ENCODE data around the gene MEGF6. TPM values are rescaled to one million over a fixed set of nuclear protein-coding genes. Genes with fewer than 3 reads are reported as not detected.

MEGF6 gene
- total RNA-seq, 2 experiments from 2014 or later, result 2.0 to 2.5 TPM

DNA sequence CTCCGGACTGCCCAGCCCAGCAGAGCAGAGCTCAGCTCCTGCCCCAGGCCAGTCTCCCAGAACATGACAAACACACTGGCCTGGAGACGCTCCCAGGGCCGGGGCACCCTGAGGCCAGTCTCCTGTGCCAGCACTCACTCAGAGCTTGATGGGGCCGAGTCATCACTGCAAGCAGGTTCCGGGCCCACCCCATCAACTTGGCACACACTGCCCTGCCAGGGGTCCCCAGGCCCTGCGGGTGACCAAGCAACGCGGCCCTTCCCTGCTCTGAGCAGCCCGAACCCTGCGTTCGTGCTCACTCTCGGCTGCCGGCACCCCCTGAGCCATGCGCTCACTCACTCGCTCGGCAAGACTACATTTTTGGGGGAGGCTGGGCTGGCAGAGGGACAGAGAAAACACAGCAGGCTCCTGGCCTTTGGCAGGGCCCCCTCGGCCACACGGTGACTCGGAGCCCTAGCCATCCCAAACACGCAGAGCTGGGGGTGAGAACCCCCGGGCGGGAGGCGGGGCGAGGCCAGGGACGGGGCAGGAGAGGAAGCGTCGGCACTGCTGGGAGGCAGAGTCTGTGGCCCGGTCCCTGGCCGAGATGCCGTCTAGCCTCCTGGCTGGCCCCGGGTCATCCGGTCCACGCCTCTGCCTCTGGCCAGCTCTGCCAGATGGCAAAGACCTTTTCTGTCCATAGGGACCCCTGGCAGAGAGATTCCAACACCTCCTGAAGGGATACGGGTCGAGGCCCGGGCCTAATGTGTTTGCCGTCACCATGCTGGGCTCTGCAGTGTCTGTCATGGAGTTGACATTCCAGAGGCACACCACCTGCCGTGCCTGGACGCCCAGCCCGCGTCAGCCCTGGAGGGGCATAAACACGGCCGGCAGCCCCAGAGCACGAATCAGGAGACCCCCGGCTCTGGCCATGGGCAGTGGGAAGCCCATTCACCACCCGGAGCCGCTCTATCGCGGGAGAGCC lies 68.0 kb downstream of the MEGF6 start:
- POLR2A ChIA-PET, result interaction anchor here (0.7 kb wide), 1 partner anchor 9 kb away, joined by 3 read pairs; no protein-coding TSS in a partner anchor
- TF ChIP-seq, protein P1, sequence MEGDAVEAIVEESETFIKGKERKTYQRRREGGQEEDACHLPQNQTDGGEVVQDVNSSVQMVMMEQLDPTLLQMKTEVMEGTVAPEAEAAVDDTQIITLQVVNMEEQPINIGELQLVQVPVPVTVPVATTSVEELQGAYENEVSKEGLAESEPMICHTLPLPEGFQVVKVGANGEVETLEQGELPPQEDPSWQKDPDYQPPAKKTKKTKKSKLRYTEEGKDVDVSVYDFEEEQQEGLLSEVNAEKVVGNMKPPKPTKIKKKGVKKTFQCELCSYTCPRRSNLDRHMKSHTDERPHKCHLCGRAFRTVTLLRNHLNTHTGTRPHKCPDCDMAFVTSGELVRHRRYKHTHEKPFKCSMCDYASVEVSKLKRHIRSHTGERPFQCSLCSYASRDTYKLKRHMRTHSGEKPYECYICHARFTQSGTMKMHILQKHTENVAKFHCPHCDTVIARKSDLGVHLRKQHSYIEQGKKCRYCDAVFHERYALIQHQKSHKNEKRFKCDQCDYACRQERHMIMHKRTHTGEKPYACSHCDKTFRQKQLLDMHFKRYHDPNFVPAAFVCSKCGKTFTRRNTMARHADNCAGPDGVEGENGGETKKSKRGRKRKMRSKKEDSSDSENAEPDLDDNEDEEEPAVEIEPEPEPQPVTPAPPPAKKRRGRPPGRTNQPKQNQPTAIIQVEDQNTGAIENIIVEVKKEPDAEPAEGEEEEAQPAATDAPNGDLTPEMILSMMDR (IDR thresholded peaks at IDR 0.05), result no peak

DNA sequence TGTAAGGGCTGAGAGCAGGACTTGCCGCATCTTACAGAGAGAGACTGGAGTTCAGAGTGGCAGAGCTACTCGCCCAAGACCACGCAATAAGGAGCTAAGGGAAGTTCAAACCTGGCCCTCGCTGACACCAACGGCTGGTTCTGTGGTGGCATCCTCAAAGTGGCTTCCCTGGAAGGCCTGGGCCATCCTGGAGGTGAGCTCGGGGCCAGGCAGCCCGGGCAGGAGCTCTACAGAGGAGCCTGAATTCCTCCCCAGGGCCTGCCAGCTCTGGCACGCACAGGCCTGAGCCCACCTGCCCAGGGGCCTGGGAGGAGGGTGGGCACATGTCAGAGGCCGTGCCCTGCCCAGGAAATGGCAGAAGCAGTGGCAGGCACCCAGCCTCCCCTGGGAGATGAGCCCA lies 68.6 kb downstream of the MEGF6 start:
- H3K4me3 Mint-ChIP-seq, result no peak overlapping the region
- TF ChIP-seq, protein P1 (IDR thresholded peaks at IDR 0.05), result no peak
- no peaks in the 10 kb centered on the region for H3K36me3 Mint-ChIP-seq (ENCODE audit: low read depth)
- H3K27me3 Mint-ChIP-seq, result no peaks in the 10 kb centered on the region
- no peak overlapping the region for H3K27ac Mint-ChIP-seq
- intact Hi-C loops (cut with micrococcal nuclease), result no loop called here
- no peaks in the 10 kb centered on the region for H3K9me3 Mint-ChIP-seq
- no peak for ATAC-seq
- H3K4me1 Mint-ChIP-seq (ENCODE audit: low read depth), result peaks cover 3% of the 10 kb centered on the region
- ChIA-PET CTCF (interaction anchor here (1.3 kb wide), 1 partner anchor 52 kb away, joined by 7 read pairs; no protein-coding TSS in a partner anchor), POLR2A (no interaction called here)
- DNase-seq, result no peak

More for the DNA sequence above, 68.0 kb downstream of the MEGF6 start:
- DNase-seq (no peak), ATAC-seq (no peak)
- Mint-ChIP-seq H3K4me1 (ENCODE audit: low read depth) (no peaks in the 10 kb centered on the region), H3K36me3 (ENCODE audit: low read depth) (no peaks in the 10 kb centered on the region), H3K9me3 (no peaks in the 10 kb centered on the region), H3K27ac (no peak overlapping the region), H3K27me3 (no peaks in the 10 kb centered on the region), H3K4me3 (no peak overlapping the region)
- CTCF ChIA-PET, result interaction anchor here (1.3 kb wide), 1 partner anchor 52 kb away, joined by 7 read pairs; no protein-coding TSS in a partner anchor
- intact Hi-C loops (cut with micrococcal nuclease), result no loop called here

DNA sequence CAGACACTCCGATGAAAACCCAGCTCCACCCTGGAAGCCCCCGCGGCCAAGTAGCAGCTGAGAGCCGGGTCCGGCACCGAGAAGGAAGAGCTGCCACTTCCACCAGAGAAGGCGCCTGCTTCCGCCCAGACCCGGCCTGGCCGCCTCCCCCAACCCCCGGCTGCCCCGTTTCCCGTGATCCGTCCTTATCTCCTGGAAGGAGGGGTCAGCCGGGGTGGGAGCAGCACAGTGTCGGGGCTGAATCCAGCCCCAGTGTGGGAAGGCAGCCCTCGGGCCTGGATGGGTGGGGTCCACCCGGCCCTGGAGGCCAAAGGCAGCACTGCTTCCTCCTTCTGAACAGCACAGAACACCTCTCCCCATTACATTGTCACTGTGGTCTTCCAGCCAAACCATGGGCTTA lies 69.4 kb downstream of the MEGF6 start:
- ATAC-seq (no peak), DNase-seq (no peak)
- Mint-ChIP-seq H3K9me3 (no peaks in the 10 kb centered on the region), H3K4me1 (ENCODE audit: low read depth) (peaks cover 3% of the 10 kb centered on the region), H3K4me3 (no peak overlapping the region), H3K27me3 (no peaks in the 10 kb centered on the region), H3K27ac (no peak overlapping the region), H3K36me3 (ENCODE audit: low read depth) (no peaks in the 10 kb centered on the region)
- ChIA-PET POLR2A (no interaction called here), CTCF (interaction anchor here (1.3 to 2.0 kb wide), 2 partner anchors 24 to 51 kb away, joined by 4 to 7 read pairs; no protein-coding TSS in a partner anchor)
- TF ChIP-seq, protein P1 (IDR thresholded peaks at IDR 0.05), result no peak
- intact Hi-C loops (cut with micrococcal nuclease), result no loop called here

DNA sequence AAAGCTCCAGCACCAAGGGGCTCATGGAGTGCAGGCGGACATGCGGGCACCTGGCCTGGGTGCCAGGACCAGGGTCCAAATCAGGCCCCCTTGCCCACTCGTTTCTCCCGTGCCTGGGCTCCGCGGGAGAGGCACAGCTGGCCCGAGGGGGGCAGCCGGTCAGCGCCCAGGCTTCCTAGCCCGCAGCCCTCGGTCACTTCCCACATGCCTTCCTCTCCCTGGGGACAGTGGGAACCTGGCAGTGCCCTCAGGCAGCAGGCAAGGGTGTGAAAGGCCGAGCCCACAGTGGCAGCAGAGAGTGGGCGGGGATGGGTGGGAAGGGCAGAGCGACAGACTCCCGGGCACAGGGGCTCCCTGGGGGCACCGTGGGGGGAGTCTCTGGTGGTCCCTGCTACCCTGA lies 69.8 kb downstream of the MEGF6 start:
- Mint-ChIP-seq H3K36me3 (ENCODE audit: low read depth) (no peaks in the 10 kb centered on the region), H3K27ac (no peak overlapping the region), H3K27me3 (no peaks in the 10 kb centered on the region), H3K9me3 (no peaks in the 10 kb centered on the region), H3K4me1 (ENCODE audit: low read depth) (peaks cover 3% of the 10 kb centered on the region), H3K4me3 (no peak overlapping the region)
- intact Hi-C loops (cut with micrococcal nuclease), result no loop called here
- TF ChIP-seq, protein P1 (IDR thresholded peaks at IDR 0.05), result no peak
- POLR2A ChIA-PET, result no interaction called here
- CTCF ChIA-PET, result interaction anchor here (2.0 kb wide), 1 partner anchor 23 kb away, joined by 4 read pairs; no protein-coding TSS in a partner anchor
- DNase-seq, result no peak
- no peak for ATAC-seq

DNA sequence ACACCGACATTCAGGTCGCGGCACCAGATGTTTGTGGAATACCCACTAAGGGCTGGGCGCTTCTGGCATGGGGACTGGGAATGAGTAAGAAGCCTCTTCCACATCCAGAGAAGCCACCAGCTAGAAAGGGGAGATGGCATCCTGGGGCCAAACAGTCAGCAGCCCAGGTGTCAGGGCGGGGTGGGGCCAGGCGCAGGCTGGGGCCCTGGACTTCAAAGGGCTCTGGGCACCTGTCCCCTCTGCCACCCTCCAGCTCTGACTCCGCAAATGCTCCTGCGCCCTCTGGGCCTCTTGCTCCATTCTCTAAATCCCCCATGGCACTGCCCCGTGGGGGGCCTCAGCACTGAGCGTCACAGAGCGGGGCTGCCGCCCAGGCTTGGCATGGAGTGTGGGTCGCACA lies 70.4 kb downstream of the MEGF6 start:
- intact Hi-C loops (cut with micrococcal nuclease), result no loop called here

More for the DNA sequence above, 70.4 kb downstream of the MEGF6 start:
- no peaks in the 10 kb centered on the region for H3K27me3 Mint-ChIP-seq
- no peak overlapping the region for H3K27ac Mint-ChIP-seq
- no peak overlapping the region for H3K4me3 Mint-ChIP-seq
- no peaks in the 10 kb centered on the region for H3K36me3 Mint-ChIP-seq (ENCODE audit: low read depth)
- POLR2A ChIA-PET, result no interaction called here
- CTCF ChIA-PET, result interaction anchor here (2.0 kb wide), 1 partner anchor 23 kb away, joined by 4 read pairs; no protein-coding TSS in a partner anchor
- no peak for ATAC-seq
- no peak for DNase-seq
- no peaks in the 10 kb centered on the region for H3K9me3 Mint-ChIP-seq
- peaks cover 3% of the 10 kb centered on the region for H3K4me1 Mint-ChIP-seq (ENCODE audit: low read depth)
- TF ChIP-seq, protein P1 (IDR thresholded peaks at IDR 0.05), result no peak

Data from activated CD8-positive, alpha-beta T cell treated with anti-CD3 and anti-CD28 coated beads for 36 hours (primary cell).